GM21619 (cell line): Measurements from ENCODE around the gene KLK6.

Experiments used
- ATAC-seq: cut with Tn5 transposase; IDR thresholded peaks from one replicate; pipeline ENCODE4 v1.9.1; 2021; ENCODE audit not compliant: unreplicated experiment

KLK6 gene

DNA sequence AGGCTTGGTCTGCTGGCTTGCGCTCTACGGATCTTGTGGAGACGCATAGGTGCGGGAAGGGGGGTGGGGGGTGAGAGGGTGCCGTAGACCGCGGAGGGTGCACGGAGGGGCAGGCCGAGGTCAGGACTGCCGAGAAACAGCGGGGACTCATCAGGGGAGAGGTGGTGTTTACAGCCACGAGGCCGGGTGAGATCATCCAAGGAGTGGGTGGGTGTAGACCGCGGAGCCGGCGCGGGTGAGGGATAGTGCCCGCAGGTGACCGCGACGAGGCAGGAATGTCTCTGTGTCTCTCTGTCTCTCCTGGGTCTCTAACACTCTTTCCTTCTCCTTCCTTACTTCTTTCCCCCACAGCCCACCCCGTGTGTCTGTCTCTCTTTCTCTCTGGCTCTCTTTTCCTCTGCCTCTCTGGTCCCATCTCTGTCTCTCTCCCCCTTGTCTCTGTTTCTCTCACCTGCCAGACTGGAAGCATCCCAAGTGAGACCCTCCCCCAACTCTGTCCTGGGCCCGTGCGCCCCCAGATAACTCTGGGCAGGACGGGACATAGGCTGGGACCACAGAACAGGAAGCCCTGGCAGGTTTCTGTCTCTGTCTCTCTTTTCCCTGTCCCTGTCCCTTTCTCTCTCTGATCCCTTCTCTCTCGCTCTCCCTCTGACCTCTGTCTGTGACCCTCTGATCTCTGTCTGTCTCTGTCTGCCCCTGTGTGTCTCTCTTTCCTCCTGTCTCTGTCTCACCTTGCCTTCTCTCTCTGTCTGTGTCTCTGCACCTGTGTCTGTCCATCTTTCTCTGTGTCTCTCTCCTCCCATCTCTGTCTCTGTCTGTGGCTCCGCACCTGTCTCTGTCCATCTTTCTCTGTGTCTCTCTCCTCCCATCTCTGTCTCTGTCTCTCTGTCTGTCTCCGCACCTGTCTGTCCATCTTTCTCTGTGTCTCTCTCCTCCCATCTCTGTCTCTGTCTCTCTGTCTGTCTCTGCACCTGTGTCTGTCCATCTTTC, 56.4 kb downstream of the KLK6 start:
- no peak for ATAC-seq

DNA sequence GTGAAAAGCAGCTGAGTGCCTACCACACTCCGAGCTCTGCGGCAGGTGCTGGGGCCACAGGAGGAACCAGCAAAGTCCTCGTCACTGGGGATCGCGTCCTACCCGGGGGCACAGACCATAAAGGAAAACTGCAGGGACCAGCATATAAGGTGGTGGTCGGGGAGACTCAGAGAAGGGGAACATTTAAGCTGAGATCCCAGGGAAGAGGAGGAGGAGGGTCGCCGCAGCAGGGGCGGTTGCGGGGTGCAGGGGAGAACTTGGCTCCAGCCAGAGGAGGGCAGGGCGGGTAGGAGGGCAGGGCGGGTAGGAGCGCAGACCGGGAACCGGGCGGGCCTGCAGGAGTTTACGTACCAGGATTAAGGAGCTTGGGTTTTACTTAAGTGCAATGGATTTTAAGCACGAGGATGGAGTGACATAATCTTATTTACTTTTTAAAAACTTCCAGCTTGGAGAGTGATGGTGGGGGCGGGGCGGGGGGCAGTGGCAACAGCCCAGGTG, 57.2 kb downstream of the KLK6 start:
- ATAC-seq: no peak

DNA sequence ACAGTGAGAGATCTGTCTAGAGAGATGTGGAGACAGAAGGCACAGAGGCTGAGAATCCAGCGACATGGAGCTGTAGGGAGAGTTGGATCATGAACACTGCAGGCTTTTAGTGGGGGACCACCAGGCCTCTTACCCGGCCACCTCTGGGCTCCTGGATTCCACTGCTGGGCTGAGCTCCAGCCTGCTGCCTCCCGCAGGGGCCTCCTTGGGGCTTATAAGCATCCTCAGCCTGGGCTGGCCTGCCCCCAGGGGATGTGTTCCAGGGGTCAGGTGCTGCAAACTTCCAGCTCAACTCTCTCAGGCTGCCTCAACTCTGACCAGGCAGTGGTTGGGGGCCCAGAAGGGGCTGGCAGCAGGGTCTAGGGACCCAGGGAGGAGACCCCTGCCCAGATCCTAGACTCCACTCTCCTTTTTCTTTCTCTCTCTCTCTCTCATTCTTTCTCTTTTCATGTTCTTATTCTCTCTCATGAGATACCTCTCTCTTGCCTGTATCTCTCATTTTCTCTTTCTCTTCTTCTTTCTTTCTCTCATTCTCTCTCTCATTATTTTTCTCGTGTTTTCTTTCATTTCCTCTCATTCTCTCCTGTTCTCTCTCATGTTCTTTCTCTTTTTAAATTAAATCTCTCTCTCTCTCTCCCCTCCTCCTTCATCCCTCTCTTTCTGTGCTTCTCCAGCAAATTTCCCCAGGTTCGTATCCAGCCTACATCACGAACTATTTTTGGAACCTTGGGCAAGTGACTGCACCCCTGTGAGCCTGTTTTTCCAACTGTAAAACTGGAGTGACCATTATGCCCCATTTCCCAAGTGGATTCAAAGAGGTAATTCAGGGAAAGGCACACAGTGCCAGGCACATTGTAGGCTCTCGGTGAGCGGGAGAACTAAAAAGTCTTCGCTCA, 57.9 kb downstream of the KLK6 start, which contains the start of gene KLK4:
TSS of gene KLK4 (minus strand) at position 190 of the 896 bp plus-strand sequence. CDS start 657 bp downstream, outside the sequence.
- ATAC-seq: no peak

DNA sequence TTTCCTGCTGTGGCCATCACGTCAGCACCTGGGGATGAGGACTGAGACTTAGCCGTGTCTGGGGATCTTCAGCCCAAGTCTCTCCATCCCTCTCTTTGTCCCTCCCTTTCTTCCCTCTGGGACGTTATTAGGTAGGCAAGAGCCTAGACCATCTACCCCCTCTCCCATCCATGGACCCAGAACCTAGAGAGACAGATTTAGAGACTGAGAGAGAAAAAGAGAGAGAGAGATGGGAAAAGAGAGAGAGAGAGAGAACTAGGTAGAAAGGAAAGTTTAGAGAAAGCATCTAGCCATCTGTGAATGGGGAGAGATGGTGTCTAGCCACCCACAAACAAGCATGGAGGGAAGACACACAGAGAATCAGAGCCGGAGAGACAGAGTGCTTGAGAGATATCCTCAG, 58.7 kb downstream of the KLK6 start:
- ATAC-seq: no peak

DNA sequence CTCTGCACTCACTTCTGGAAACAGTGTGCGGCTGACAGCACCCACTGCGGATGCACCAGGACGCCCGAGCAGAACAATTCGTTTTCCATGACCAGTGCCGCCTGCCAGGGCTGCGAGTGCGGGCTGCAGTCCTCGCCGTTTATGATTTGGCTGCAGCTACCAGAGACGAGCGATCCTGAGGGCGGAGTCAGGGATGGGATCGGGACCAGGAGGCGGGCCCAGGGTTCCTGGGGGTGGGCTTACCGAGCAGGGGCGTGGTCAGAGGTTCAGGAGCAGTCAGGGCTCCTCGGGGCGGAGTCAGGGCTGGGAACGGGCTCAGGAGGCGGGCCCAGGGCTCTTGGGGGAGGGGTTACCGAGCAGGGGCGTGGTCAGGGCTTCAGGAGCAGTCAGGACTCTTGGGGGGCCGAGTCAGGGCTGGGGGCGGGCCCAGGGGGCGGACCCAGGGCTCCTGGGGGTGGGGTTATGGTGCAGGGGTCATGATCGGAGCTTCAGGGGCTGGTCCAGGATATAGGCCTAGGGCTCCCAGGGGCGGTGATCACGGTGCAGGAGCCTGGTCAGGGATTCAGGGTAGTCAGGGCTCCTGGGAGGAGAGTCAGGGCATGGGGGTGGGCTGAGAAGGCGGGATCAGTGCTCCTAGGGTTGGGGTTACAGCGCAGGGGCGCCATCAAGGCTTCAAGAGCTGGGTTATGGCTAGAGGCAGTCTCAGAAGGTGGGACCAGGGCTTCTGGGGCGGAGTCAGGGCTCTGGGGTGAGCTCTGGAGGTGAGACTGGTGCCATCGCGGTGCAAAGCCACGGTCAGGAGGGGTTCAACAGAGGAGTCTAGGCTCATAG, 59.9 kb downstream of the KLK6 start:
- no peak for ATAC-seq
